Activated T-helper 1 cell treated with anti-CD3 and anti-CD28 coated beads, Interleukin-12 subunit alpha, Interleukin-12 subunit beta, Interleukin-2, Interleukin-4 antibody, amounts not matched to agents 30 ng/mL and 10 ng/mL and 1 ng/mL, durations not matched to agents 14 hours and 24 hours and 36 hours (primary cell): ENCODE data around the gene MED12. TPM values are rescaled to one million over a fixed set of nuclear protein-coding genes. Genes with fewer than 3 reads are reported as not detected.

Experiments
- DNase-seq: peaks from one replicate; pipeline ENCODE4 v3.0.0; 2021; ENCODE audit warnings: low spot score
- H3K27ac Mint-ChIP-seq: one replicate; pipeline ENCODE4 v1.8.0; 2021; ENCODE audit warnings: mild to moderate bottlenecking, mixed read lengths
- H3K27me3 Mint-ChIP-seq: one replicate; pipeline ENCODE4 v1.8.0; 2022; ENCODE audit warnings: mild to moderate bottlenecking, moderate library complexity, mixed read lengths; ENCODE audit not compliant: insufficient read depth
- H3K36me3 Mint-ChIP-seq: one replicate; pipeline ENCODE4 v1.8.0; 2021; ENCODE audit warnings: low read depth, mixed read lengths
- H3K4me1 Mint-ChIP-seq: one replicate; pipeline ENCODE4 v1.8.0; 2021; ENCODE audit warnings: low read depth, mixed read lengths
- H3K4me3 Mint-ChIP-seq: one replicate; pipeline ENCODE4 v1.8.0; 2021; ENCODE audit warnings: mild to moderate bottlenecking, moderate library complexity, mixed read lengths
- H3K9me3 Mint-ChIP-seq: one replicate; pipeline ENCODE4 v1.8.0; 2021; ENCODE audit warnings: mixed read lengths
- intact Hi-C: fragments of 100-400 bp; cut with micrococcal nuclease; formaldehyde crosslinking; loops from one replicate; pipeline ENCODE4 v1.15.1; 2024
- total RNA-seq: library from RNA; stranded (reverse); gene quantifications from 2 replicates; pipeline ENCODE4 v1.2.3, GENCODE V29; 2022

MED12 gene
- total RNA-seq, 1 donor from 2014 or later = 65.4 TPM

DNA sequence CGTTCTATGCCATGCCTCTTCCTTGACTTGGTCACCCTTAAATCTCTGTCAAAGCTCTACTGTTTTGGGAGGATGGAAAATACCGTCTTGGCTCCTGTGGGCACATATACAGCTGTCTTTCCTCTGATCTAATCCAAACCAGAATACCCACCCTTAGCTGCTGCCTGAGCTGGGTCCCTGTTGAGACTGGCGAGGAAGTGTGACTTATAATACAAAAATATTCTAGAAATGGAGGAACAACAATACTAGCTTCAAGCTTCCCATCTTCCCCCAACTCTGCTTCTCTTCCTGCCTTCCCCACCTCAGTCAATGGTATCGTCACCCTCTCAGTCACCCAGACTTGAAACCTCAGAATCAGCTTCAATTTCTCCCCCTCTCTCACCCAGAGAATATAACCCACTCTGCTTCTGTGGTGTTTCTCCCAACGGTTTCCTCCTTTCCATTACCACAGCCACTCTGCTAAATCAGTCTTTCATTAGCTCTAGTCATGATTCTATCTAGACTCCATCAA is 6.4 kb upstream of the MED12 start:
- Mint-ChIP-seq H3K27me3 (no peaks in the 10 kb centered on the region), H3K27ac (peak overlapping the region; percentile 92), H3K9me3 (no peaks in the 10 kb centered on the region), H3K4me3 (peak overlapping the region; percentile 99), H3K4me1 (peaks cover 46% of the 10 kb centered on the region), H3K36me3 (peaks cover 43% of the 10 kb centered on the region)
- DNase-seq = no peak
- intact Hi-C loops = loop anchor here (1.0 to 10.0 kb wide), 11 partner anchors 7 to 977 kb away; partner anchors contain the start of genes CXCR3, IGBP1, NONO and SNX12

- peaks cover 22% of the 10 kb centered on the region for H3K4me1 Mint-ChIP-seq
- H3K27me3 Mint-ChIP-seq = no peaks in the 10 kb centered on the region
- peaks cover 8% of the 10 kb centered on the region for H3K36me3 Mint-ChIP-seq
- H3K9me3 Mint-ChIP-seq = no peaks in the 10 kb centered on the region
- intact Hi-C loops = loop anchor here (10.0 kb wide), 2 partner anchors 497 to 983 kb away; partner anchors contain the start of genes CXCR3 and IGBP1
- no peak overlapping the region for H3K4me3 Mint-ChIP-seq
- no peak for DNase-seq
- H3K27ac Mint-ChIP-seq = no peak overlapping the region
Measured at GRCh38 chrX:71117358-71117757, 1.0 kb upstream of the MED12 start.

- H3K9me3 Mint-ChIP-seq = no peaks in the 10 kb centered on the region
- no peak for DNase-seq
- peak overlapping the region; percentile 29 for H3K27ac Mint-ChIP-seq
- H3K4me1 Mint-ChIP-seq = peaks cover 16% of the 10 kb centered on the region
- H3K27me3 Mint-ChIP-seq = no peaks in the 10 kb centered on the region
- intact Hi-C loops = loop anchor here (1.0 to 10.0 kb wide), 9 partner anchors 8 to 984 kb away; partner anchors contain the start of genes CXCR3, FOXO4, IGBP1 and IL2RG
- H3K36me3 Mint-ChIP-seq = peaks cover 18% of the 10 kb centered on the region
- H3K4me3 Mint-ChIP-seq = peak overlapping the region; percentile 85
Measured at GRCh38 chrX:71118985-71119535, 664 bp downstream of the MED12 start.

- Mint-ChIP-seq H3K27me3 (peaks cover 1% of the 10 kb centered on the region), H3K27ac (peak overlapping the region; percentile 40), H3K36me3 (peaks cover 61% of the 10 kb centered on the region), H3K4me1 (peaks cover 19% of the 10 kb centered on the region), H3K9me3 (no peaks in the 10 kb centered on the region), H3K4me3 (no peak overlapping the region)
- DNase-seq = no peak
- intact Hi-C loops = no loop called here
Measured at GRCh38 chrX:71128166-71128833, 9.9 kb downstream of the MED12 start.

GRCh38 chrX:71128915-71129765 is 10.7 kb downstream of the MED12 start:
- H3K27me3 Mint-ChIP-seq = peaks cover 1% of the 10 kb centered on the region
- peaks cover 19% of the 10 kb centered on the region for H3K4me1 Mint-ChIP-seq
- no peaks in the 10 kb centered on the region for H3K9me3 Mint-ChIP-seq
- DNase-seq = peak; percentile 61
- intact Hi-C loops = loop anchor here (1.0 kb wide), 6 partner anchors 11 to 159 kb away; partner anchors contain the start of genes IL2RG, MED12 and SNX12
- H3K4me3 Mint-ChIP-seq = peak overlapping the region; percentile 46
- H3K27ac Mint-ChIP-seq = peak overlapping the region; percentile 63
- H3K36me3 Mint-ChIP-seq = peaks cover 57% of the 10 kb centered on the region

- Mint-ChIP-seq H3K4me1 (peaks cover 19% of the 10 kb centered on the region), H3K4me3 (no peak overlapping the region), H3K36me3 (peaks cover 59% of the 10 kb centered on the region), H3K9me3 (no peaks in the 10 kb centered on the region), H3K27ac (no peak overlapping the region), H3K27me3 (peaks cover 1% of the 10 kb centered on the region)
- intact Hi-C loops = no loop called here
- DNase-seq = no peak
Measured at GRCh38 chrX:71131510-71131909, 13.1 kb downstream of the MED12 start.

DNA sequence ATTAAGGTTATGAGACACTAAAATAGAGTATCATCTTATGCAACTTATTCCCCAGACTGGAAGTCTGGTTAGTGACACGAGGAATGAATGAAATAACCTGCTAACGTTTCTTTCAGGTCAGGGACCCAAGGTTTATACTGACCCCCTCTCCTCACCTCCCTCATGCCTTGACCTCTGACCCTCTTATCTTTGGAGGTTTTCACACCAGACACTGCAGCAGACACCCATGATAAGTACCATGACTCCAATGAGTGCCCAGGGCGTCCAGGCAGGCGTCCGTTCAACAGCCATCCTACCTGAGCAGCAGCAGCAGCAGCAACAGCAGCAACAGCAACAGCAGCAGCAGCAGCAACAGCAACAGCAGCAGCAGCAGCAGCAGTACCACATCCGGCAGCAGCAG is 22.0 kb downstream of the MED12 start:
- Mint-ChIP-seq H3K4me1 (peaks cover 7% of the 10 kb centered on the region), H3K4me3 (no peak overlapping the region), H3K27me3 (no peaks in the 10 kb centered on the region), H3K36me3 (peaks cover 35% of the 10 kb centered on the region), H3K9me3 (no peaks in the 10 kb centered on the region), H3K27ac (no peak overlapping the region)
- no peak for DNase-seq
- intact Hi-C loops = loop anchor here (5.0 kb wide), 1 partner anchor 37 kb away; no protein-coding TSS in a partner anchor

- Mint-ChIP-seq H3K36me3 (peaks cover 14% of the 10 kb centered on the region), H3K27me3 (no peaks in the 10 kb centered on the region), H3K27ac (no peak overlapping the region), H3K4me3 (no peak overlapping the region), H3K9me3 (no peaks in the 10 kb centered on the region), H3K4me1 (peaks cover 14% of the 10 kb centered on the region)
- no peak for DNase-seq
- intact Hi-C loops = loop anchor here (5.0 kb wide), 1 partner anchor 34 kb away; no protein-coding TSS in a partner anchor
Measured at GRCh38 chrX:71143508-71143907, 25.1 kb downstream of the MED12 start.

- intact Hi-C loops = loop anchor here (5.0 kb wide), 1 partner anchor 33 kb away; no protein-coding TSS in a partner anchor
- peaks cover 7% of the 10 kb centered on the region for H3K36me3 Mint-ChIP-seq
- no peaks in the 10 kb centered on the region for H3K27me3 Mint-ChIP-seq
- no peak within 1 kb of the TSS for H3K4me3 Mint-ChIP-seq
- DNase-seq = no peak
- peaks cover 6% of the 10 kb centered on the region for H3K4me1 Mint-ChIP-seq
- no peaks in the 10 kb centered on the region for H3K9me3 Mint-ChIP-seq
- no peak within 1 kb of the TSS for H3K27ac Mint-ChIP-seq
Measured at GRCh38 chrX:71144651-71145050, 26.3 kb downstream of the MED12 start, which contains the start of gene NLGN3. Gene NLGN3, plus strand, starts transcription at chrX:71144841. Its CDS starts 2,909 bp downstream, at chrX:71147750.

DNA sequence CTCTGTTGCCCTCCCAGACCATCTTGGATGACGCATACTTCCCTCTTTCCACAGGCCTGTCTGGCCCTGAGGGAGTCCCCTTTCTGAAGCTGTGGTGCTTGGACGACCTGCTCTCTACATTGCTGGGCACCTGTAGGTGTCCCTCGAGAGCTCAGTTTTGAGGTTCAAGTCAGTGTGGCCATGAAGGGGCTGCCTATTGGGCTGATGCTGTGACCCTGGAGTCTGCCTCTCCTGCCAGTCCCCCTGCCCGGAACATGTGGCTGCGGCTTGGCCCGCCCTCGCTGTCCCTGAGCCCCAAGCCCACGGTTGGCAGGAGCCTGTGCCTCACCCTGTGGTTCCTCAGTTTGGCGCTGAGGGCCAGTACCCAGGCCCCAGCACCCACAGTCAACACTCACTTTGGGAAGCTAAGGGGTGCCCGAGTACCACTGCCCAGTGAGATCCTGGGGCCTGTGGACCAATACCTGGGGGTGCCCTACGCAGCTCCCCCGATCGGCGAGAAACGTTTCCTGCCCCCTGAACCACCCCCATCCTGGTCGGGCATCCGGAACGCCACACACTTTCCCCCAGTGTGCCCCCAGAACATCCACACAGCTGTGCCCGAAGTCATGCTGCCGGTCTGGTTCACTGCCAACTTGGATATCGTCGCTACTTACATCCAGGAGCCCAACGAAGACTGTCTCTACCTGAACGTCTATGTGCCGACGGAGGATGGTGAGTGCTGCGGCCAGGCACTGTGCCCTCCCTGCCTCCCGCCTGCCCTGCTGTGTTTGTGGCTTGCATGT is 29.3 kb downstream of the MED12 start:
- no peak for DNase-seq
- Mint-ChIP-seq H3K36me3 (peaks cover 3% of the 10 kb centered on the region), H3K27me3 (no peaks in the 10 kb centered on the region), H3K4me1 (peaks cover 6% of the 10 kb centered on the region), H3K9me3 (no peaks in the 10 kb centered on the region), H3K4me3 (no peak overlapping the region), H3K27ac (no peak overlapping the region)
- intact Hi-C loops = no loop called here

DNA sequence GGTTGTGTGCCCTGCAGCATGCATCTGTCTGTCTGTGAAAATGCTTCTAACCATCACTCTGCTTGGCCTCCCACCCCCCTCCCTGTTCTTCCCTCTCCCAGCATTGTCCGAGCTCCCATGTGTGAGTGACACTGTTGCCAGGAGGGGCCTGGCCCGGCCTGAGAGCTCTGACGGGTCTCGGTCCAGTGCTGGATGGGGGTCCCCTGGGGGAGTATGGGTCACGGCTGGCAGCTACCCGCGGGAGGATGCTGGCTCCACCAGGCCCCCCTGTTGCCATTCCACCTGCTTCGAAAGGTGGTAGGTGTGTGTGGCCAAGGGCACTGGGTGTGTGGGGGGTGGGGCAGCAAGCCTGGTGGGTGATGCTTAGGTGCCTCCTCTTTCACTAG is 29.9 kb downstream of the MED12 start:
- DNase-seq = no peak
- H3K4me3 Mint-ChIP-seq = no peak overlapping the region
- no peak overlapping the region for H3K27ac Mint-ChIP-seq
- no peaks in the 10 kb centered on the region for H3K27me3 Mint-ChIP-seq
- no peaks in the 10 kb centered on the region for H3K9me3 Mint-ChIP-seq
- H3K4me1 Mint-ChIP-seq = peaks cover 6% of the 10 kb centered on the region
- intact Hi-C loops = no loop called here
- H3K36me3 Mint-ChIP-seq = peaks cover 3% of the 10 kb centered on the region

DNA sequence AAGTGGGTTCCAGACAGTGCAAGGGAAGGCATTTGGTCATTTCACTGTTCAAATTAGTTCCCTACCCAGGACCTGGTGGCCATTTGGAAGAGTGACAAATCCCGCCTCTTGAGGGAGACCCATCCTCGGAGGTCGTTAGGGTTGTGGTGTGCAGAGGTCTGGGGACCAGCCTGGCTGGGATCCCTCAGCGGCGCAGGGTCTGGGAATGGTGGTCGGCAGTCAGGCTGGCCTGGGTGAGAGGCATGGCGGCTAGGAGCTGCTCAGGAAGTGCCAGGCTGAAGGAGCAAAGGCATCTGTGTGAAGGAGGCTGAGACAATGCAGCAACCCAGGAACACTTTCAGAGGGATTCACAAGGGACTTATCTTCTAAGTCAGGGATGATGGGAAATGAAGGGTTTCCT is 33.0 kb downstream of the MED12 start:
- DNase-seq = no peak
- no peaks in the 10 kb centered on the region for H3K9me3 Mint-ChIP-seq

More for the DNA sequence above, 33.0 kb downstream of the MED12 start:
- Mint-ChIP-seq H3K36me3 (peaks cover 6% of the 10 kb centered on the region), H3K4me1 (peaks cover 3% of the 10 kb centered on the region), H3K27me3 (no peaks in the 10 kb centered on the region), H3K4me3 (no peak overlapping the region), H3K27ac (peak overlapping the region; percentile 12)
- intact Hi-C loops = no loop called here
